Erythroblast (primary cell): ENCODE results near the gene ANKRD44.

ENCODE experiments used
- GATA1 ChIP-seq: IDR thresholded peaks from 2 replicates; pipeline ENCODE4 v1.6.1; 2011; ENCODE audit warnings: low read depth, mild to moderate bottlenecking, control low read depth, low read length, moderate library complexity
- POLR2A ChIP-seq: IDR thresholded peaks from 2 replicates; pipeline ENCODE4 v1.6.1; 2011; ENCODE audit warnings: mild to moderate bottlenecking, low read length

- no peak for TF ChIP-seq POLR2A
- TF ChIP-seq GATA1 = no peak
Measured at GRCh38 chr2:197248623-197249022, 62.0 kb downstream of the ANKRD44 start.
